ENCODE measurements around the gene ATRAID.

ATRAID gene

GRCh38 chr2:27251766-27252165 lies 39.9 kb downstream of the ATRAID start:
- DNase-seq, result no peak

- DNase-seq, result peak; percentile 39
These were observed 43.3 kb downstream of the ATRAID start for GRCh38 chr2:27255187-27255586.

- no peak for DNase-seq
These were observed 43.8 kb downstream of the ATRAID start for GRCh38 chr2:27255660-27256059.

GRCh38 chr2:27256855-27257454 lies 45.1 kb downstream of the ATRAID start:
- DNase-seq, result no peak

- no peak for DNase-seq
These were observed 46.2 kb downstream of the ATRAID start for GRCh38 chr2:27258051-27258450.

- DNase-seq, result no peak
These were observed 49.5 kb downstream of the ATRAID start for GRCh38 chr2:27261241-27261925.

- no peak for DNase-seq
These were observed 50.1 kb downstream of the ATRAID start for GRCh38 chr2:27261926-27262298.

GRCh38 chr2:27262379-27263286 lies 50.8 kb downstream of the ATRAID start, which contains the start of gene SLC30A3:
Gene SLC30A3, minus strand, starts transcription at chr2:27263047. Its CDS starts 141 bp downstream, at chr2:27262906.
- no peak for DNase-seq

GRCh38 chr2:27263287-27264252 lies 51.7 kb downstream of the ATRAID start:
- no peak for DNase-seq

GRCh38 chr2:27264253-27264752 lies 52.5 kb downstream of the ATRAID start:
- DNase-seq, result no peak

- DNase-seq, result peak; percentile 62
These were observed 53.1 kb downstream of the ATRAID start for GRCh38 chr2:27264753-27265535.

GRCh38 chr2:27265536-27265870 lies 53.7 kb downstream of the ATRAID start:
- DNase-seq, result no peak
